K562 (cell line): ENCODE data around the gene PRRG4. TPM values are rescaled to one million over a fixed set of nuclear protein-coding genes. Genes with fewer than 3 reads are reported as not detected.

Source experiments
- ATAC-seq: fragments of 200-7000 bp; cut with Tn5 transposase; 3 replicates; pipeline ENCODE4 v1.9.1; 2020; ENCODE audit warnings: moderate library complexity
- BruUV-seq: library from RNA; stranded (reverse); fragments of 400-500 nt; replicated peaks from 2 replicates; lab custom pipeline; 2021; lab: Mats Ljungman, UMichigan
- CTCF ChIA-PET: fragments of 300-600 bp; formaldehyde crosslinking; extraction: SDS; loops from one replicate; lab custom pipeline; 2021; ENCODE audit warnings: low intra/inter-chr PET ratio; lab: Yijun Ruan, JAX
- POLR2A ChIA-PET: fragments of 300-600, 350-650 bp; sonication (Branson Sonifier 250); formaldehyde crosslinking; extraction: SDS; loops from one replicate; lab custom pipeline; 2021; ENCODE audit warnings: antibody characterized with exemption, inconsistent platforms; lab: Yijun Ruan, JAX
- DNase-seq, 4 experiments: peaks; one replicate each; pipeline versions ENCODE4 v3.0.0 to v3.0.0-alpha.2; 2011 to 2018; ENCODE audit warnings: low spot score in 3 of 4, mixed read lengths in 3 of 4; ENCODE audit errors: extremely low read depth in 1 of 4
- FAIRE-seq: peaks from 2 replicates; lab custom pipeline; 2011; peaks lifted over from hg19 to GRCh38; lab: Jason Lieb, UNC
- H2AFZ ChIP-seq: 2 replicates; pipeline ENCODE4 v1.6.0; 2011; ENCODE audit warnings: low read depth, low read length, control low read depth, inconsistent platforms
- H3K27ac ChIP-seq: fragments of 200-600 bp; 3 replicates; pipeline ENCODE4 v1.8.0; 2011; ENCODE audit warnings: low read depth, mild to moderate bottlenecking, control low read depth, inconsistent platforms, low read length, moderate library complexity, mixed read lengths; ENCODE audit errors: extremely low read depth
- H3K27me3 ChIP-seq, 2 experiments: fragments of 300-600 bp in 1 of 2; 2 replicates in 1 of 2; 3 replicates in 1 of 2; pipeline versions ENCODE4 v1.6.0 to v1.8.0; 2011; ENCODE audit warnings: inconsistent platforms in 2 of 2, low read length in 2 of 2, mild to moderate bottlenecking in 1 of 2, mixed read lengths in 1 of 2, moderate library complexity in 1 of 2; ENCODE audit not compliant: control insufficient read depth in 2 of 2, insufficient read depth in 2 of 2
- H3K36me3 ChIP-seq: fragments of 300-600 bp; 3 replicates; pipeline ENCODE4 v1.8.0; 2011; ENCODE audit warnings: mild to moderate bottlenecking, low read length, inconsistent platforms; ENCODE audit not compliant: control insufficient read depth, insufficient read depth
- H3K4me1 ChIP-seq, 2 experiments: fragments of 200-600 bp in 1 of 2; replicated peaks in 1 of 2; 2 replicates in 1 of 2; 3 replicates in 1 of 2; pipeline versions ENCODE4 v1.5.1 to v1.8.0; 2011; ENCODE audit warnings: inconsistent platforms in 2 of 2, low read length in 2 of 2, mild to moderate bottlenecking in 1 of 2, mixed read lengths in 1 of 2, moderate library complexity in 1 of 2; ENCODE audit not compliant: control insufficient read depth in 2 of 2, insufficient read depth in 2 of 2
- H3K4me2 ChIP-seq: 2 replicates; pipeline ENCODE4 v1.6.1; 2011; ENCODE audit warnings: low read length, control low read depth, inconsistent platforms, mixed read lengths; ENCODE audit not compliant: insufficient read depth
- H3K4me3 ChIP-seq: fragments of 200-600 bp; sonication (generic), shearing (Covaris generic); 2 replicates; pipeline ENCODE4 v1.5.1; 2016; ENCODE audit warnings: control low read depth, inconsistent platforms
- H3K79me2 ChIP-seq: fragments of 200-600 bp; 3 replicates; pipeline ENCODE4 v1.8.0; 2011; ENCODE audit warnings: low read length, inconsistent platforms; ENCODE audit not compliant: control insufficient read depth, insufficient read depth
- H3K9ac ChIP-seq, 2 experiments: 2 replicates each; pipeline versions ENCODE4 v1.6.0 to v1.6.1; 2011; ENCODE audit warnings: low read depth in 2 of 2, low read length in 2 of 2, control low read depth in 1 of 2, inconsistent platforms in 1 of 2, mild to moderate bottlenecking in 1 of 2, mixed read lengths in 1 of 2; ENCODE audit not compliant: insufficient read depth in 1 of 2
- H3K9me1 ChIP-seq: one replicate; pipeline ENCODE4 v1.6.0; 2011; ENCODE audit warnings: inconsistent platforms, mild to moderate bottlenecking, low read length, moderate library complexity; ENCODE audit not compliant: control insufficient read depth, insufficient read depth
- H3K9me3 ChIP-seq: replicated peaks from 2 replicates; pipeline ENCODE4 v1.5.1; 2011; ENCODE audit warnings: low read depth, low read length, inconsistent platforms; ENCODE audit not compliant: control insufficient read depth, insufficient read depth
- H4K20me1 ChIP-seq: replicated peaks from 2 replicates; pipeline ENCODE4 v1.6.1; 2011; ENCODE audit warnings: low read length, inconsistent platforms, mixed read lengths; ENCODE audit not compliant: control insufficient read depth, insufficient read depth
- BRD4 ChIP-seq: fragments of 200-600 bp; sonication (generic); IDR thresholded peaks from 2 replicates; pipeline ENCODE4 v1.6.1; 2017; ENCODE audit warnings: inconsistent platforms
- CBX3 ChIP-seq, 2 experiments: IDR thresholded peaks; 1 replicate in 1 of 2; 2 replicates in 1 of 2; pipeline ENCODE4 v1.6.1; 2012; ENCODE audit warnings: inconsistent platforms in 2 of 2, low read length in 2 of 2, borderline replicate concordance in 1 of 2, control low read depth in 1 of 2
- CCAR2 ChIP-seq: fragments of 200-400 bp; formaldehyde crosslinking; IDR thresholded peaks from 2 replicates; pipeline ENCODE4 v1.6.1; 2017; ENCODE audit warnings: mild to moderate bottlenecking, low read depth, low read length
- ESRRA ChIP-seq: fragments of 450-650 bp; IDR thresholded peaks from 2 replicates; pipeline ENCODE4 v1.6.1; 2014; ENCODE audit warnings: low read depth, mild to moderate bottlenecking, moderate library complexity, borderline replicate concordance
- ETV5 ChIP-seq: sonication (generic); formaldehyde crosslinking; IDR thresholded peaks from 2 replicates; pipeline ENCODE4 v1.4.0; 2020; ENCODE audit warnings: low read depth, mild to moderate bottlenecking, missing genetic modification reagents
- MAFF ChIP-seq: IDR thresholded peaks from 2 replicates; pipeline ENCODE4 v1.6.1; 2012; ENCODE audit warnings: low read length, improper control_type of control experiment
- MAFG ChIP-seq: fragments of 450-650 bp; conservative IDR thresholded peaks from 2 replicates; pipeline ENCODE4 v1.6.1; 2016; ENCODE audit warnings: missing genetic modification characterization, missing compliant biosample characterization
- NFE2 ChIP-seq: IDR thresholded peaks from 2 replicates; pipeline ENCODE4 v1.6.1; 2014; ENCODE audit warnings: antibody characterized with exemption, low read depth
- NR3C1 ChIP-seq: sonication (generic); formaldehyde crosslinking; IDR thresholded peaks from 2 replicates; pipeline ENCODE4 v1.8.1; 2022; ENCODE audit warnings: missing genetic modification reagents
- TAF15 ChIP-seq: fragments of 200-400 bp; formaldehyde crosslinking; IDR thresholded peaks from 2 replicates; pipeline ENCODE4 v1.6.1; 2017; ENCODE audit warnings: mild to moderate bottlenecking, low read depth, low read length, moderate library complexity
- ZNF124 ChIP-seq: sonication (generic); formaldehyde crosslinking; IDR thresholded peaks from 2 replicates; pipeline ENCODE4 v1.8.1; 2022; ENCODE audit warnings: missing genetic modification reagents
- ZNF165 ChIP-seq: fragments of 250-450 bp; sonication (Bioruptor Pico); IDR thresholded peaks from 2 replicates; pipeline ENCODE4 v1.4.0; 2020; ENCODE audit warnings: borderline replicate concordance
- ZNF507 ChIP-seq: conservative IDR thresholded peaks from 2 replicates; pipeline ENCODE4 v1.6.1; 2017; ENCODE audit warnings: missing genetic modification characterization, missing compliant biosample characterization
- WGBS: fragments of 100-300 bp; shearing (Covaris generic); methylation state at CpG from one replicate; pipeline ENCODE4 v1.1.6; 2016; ENCODE audit warnings: low coverage, mixed read lengths; ENCODE audit not compliant: insufficient coverage; ENCODE audit errors: missing lambda C conversion rate; 5-methylcytosine and 5-hydroxymethylcytosine counted together
- in situ Hi-C: fragments of 300-500 bp; cut with MboI; formaldehyde crosslinking; loops from 4 replicates; pipeline ENCODE4 v1.15.0; 2018; ENCODE audit warnings: inconsistent platforms, mixed read lengths
- intact Hi-C: fragments of 100-400 bp; cut with micrococcal nuclease; formaldehyde crosslinking; loops from 2 replicates; pipeline ENCODE4 v1.14.2; 2022
- polyA plus RNA-seq, 8 experiments: library from polyadenylated mRNA; depleted of rRNA in 4 of 8; stranded (reverse) in 5 of 8; unstranded in 3 of 8; fragments of >200 nt; fragmentation: Nextera tagmentation in 2 of 8; fragmentation: Illumina TruSeq in 1 of 8; extraction: Ambion mirVana in 2 of 8; extraction: Trizol in 1 of 8; gene quantifications; 2 replicates each; pipeline versions ENCODE4 v1.2.1 to v1.2.3, GENCODE V29; 2011 to 2014; ENCODE audit warnings: inconsistent platforms in 1 of 8, missing spikeins in 1 of 8
- total RNA-seq, 7 experiments: library from RNA; depleted of rRNA in 6 of 7; stranded (reverse); fragments of >200 nt in 6 of 7; fragmentation: Illumina TruSeq in 2 of 7; extraction: Trizol in 2 of 7; gene quantifications; 2 replicates each; pipeline versions ENCODE4 v1.2.1 to v1.2.3, GENCODE V29; 2011 to 2021; ENCODE audit warnings: low replicate concordance in 1 of 7
- TF ChIP-seq, protein P1 (sequence below), 2 experiments: fragments of 450-650 bp in 1 of 2; sonication (generic) in 1 of 2; formaldehyde crosslinking in 1 of 2; IDR thresholded peaks; 2 replicates each; pipeline versions ENCODE4 v1.7.1 to v1.9.0; 2016 to 2022; ENCODE audit warnings: inconsistent platforms in 1 of 2, mild to moderate bottlenecking in 1 of 2, missing genetic modification reagents in 1 of 2

PRRG4 gene
- total and polyA plus RNA-seq, 9 of the 15 experiments (the other 6 are each of a cell fraction or from before 2014, with no cell fraction given): not detected

DNA sequence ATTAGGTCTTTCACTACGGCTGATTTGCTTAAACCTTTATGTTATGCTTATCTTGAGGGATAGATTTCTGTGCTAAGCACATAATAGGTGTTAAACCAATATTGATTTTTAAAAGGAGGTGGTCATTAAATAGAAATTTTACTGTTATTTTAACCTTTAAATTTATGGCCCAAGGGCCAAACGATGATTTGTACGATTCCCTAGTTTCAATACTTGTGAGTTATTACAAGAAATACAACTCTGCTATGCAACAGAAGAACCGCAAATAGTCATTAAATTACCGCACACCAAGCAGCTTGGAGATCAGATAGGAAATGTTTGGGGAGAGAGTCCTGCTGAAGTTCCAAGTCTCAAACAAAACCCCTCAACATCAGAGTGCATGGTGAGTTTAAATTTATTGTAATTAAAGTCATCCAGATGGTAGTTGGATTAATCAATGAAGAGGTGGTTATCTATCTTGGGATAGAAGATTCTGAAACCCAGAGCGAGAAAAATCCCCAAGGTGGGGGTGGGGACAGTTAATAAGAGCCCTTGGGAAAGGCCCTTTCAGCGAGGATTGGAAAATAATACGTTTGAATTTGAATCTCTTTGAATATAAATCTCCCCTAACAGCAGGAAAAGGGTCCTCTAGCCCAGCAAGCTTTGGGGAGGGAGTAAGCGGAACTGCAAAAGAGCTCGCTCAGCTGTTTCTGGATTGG is 62.1 kb downstream of the PRRG4 start:
- Histone ChIP-seq H4K20me1 (peaks cover under 1% of the 10 kb centered on the region; the same call in 1 of the 2 replicates), H3K4me2 (peak overlapping the region; percentile 79), H3K27me3 (no peaks in the 10 kb centered on the region), H3K4me1 (peaks cover 9 to 18% of the 10 kb centered on the region in 2 experiments; a peak in 4 of 5 replicates), H3K9ac (peak overlapping the region; percentile 93 to 97), H3K4me3 (peak overlapping the region; percentile 97), H3K9me3 (no peaks in the 10 kb centered on the region), H3K79me2 (peaks cover 49% of the 10 kb centered on the region), H3K9me1 (no peaks in the 10 kb centered on the region), H2AFZ (peak overlapping the region; percentile 91), H3K27ac (peak overlapping the region; percentile 97), H3K36me3 (peaks cover 15% of the 10 kb centered on the region; the same call in 2 of the 3 replicates)
- ChIA-PET CTCF (no interaction called here), POLR2A (interaction anchor here (0.5 to 1.4 kb wide), 14 partner anchors 8 to 919 kb away, joined by 3 to 7 read pairs (median 4); partner anchors contain the start of gene DEPDC7)
- in situ Hi-C loops: no loop called here
- WGBS: 5% methylated on average over 10 of the region's 10 CpGs
- DNase-seq (peak in 2 of 4 experiments; percentile 30 to 39), ATAC-seq (no peak), FAIRE-seq (no peak)
- intact Hi-C loops: no loop called here
- TSS peak; percentile 69 for BruUV-seq
- TF ChIP-seq, protein P1, sequence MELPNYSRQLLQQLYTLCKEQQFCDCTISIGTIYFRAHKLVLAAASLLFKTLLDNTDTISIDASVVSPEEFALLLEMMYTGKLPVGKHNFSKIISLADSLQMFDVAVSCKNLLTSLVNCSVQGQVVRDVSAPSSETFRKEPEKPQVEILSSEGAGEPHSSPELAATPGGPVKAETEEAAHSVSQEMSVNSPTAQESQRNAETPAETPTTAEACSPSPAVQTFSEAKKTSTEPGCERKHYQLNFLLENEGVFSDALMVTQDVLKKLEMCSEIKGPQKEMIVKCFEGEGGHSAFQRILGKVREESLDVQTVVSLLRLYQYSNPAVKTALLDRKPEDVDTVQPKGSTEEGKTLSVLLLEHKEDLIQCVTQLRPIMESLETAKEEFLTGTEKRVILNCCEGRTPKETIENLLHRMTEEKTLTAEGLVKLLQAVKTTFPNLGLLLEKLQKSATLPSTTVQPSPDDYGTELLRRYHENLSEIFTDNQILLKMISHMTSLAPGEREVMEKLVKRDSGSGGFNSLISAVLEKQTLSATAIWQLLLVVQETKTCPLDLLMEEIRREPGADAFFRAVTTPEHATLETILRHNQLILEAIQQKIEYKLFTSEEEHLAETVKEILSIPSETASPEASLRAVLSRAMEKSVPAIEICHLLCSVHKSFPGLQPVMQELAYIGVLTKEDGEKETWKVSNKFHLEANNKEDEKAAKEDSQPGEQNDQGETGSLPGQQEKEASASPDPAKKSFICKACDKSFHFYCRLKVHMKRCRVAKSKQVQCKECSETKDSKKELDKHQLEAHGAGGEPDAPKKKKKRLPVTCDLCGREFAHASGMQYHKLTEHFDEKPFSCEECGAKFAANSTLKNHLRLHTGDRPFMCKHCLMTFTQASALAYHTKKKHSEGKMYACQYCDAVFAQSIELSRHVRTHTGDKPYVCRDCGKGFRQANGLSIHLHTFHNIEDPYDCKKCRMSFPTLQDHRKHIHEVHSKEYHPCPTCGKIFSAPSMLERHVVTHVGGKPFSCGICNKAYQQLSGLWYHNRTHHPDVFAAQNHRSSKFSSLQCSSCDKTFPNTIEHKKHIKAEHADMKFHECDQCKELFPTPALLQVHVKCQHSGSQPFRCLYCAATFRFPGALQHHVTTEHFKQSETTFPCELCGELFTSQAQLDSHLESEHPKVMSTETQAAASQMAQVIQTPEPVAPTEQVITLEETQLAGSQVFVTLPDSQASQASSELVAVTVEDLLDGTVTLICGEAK (IDR thresholded peaks at IDR 0.05): peak; percentile 34; the same call in 1 of the 2 replicates
- TF ChIP-seq, protein P1 (CRISPR knock-in tag; IDR thresholded peaks at IDR 0.05): no peak
- no peak for TF ChIP-seq ETV5 (CRISPR knock-in tag)
- TF ChIP-seq ZNF507 (tag): no peak
- TF ChIP-seq MAFF: peak; percentile 69; the same call in 1 of the 2 replicates
- TF ChIP-seq TAF15: no peak
- TF ChIP-seq CCAR2: no peak
- TF ChIP-seq ZNF124 (CRISPR knock-in tag): no peak
- TF ChIP-seq NFE2: no peak
- no peak for TF ChIP-seq ZNF165 (CRISPR knock-in tag)
- TF ChIP-seq ESRRA: peak; percentile 8; the same call in 1 of the 2 replicates
- TF ChIP-seq BRD4: 0 out of 2 replicates have a peak, but pooled peaks have one; percentile 14
- peak; percentile 74 for TF ChIP-seq MAFG (tag)
- no peak for TF ChIP-seq NR3C1 (CRISPR knock-in tag)
- no peak for TF ChIP-seq CBX3 (IDR thresholded peaks at IDR 0.05; ENCODE audit: borderline replicate concordance in 1 of 2, low read length in 2 of 2)
